ENCODE data around the gene APIP.

APIP gene, protein sequence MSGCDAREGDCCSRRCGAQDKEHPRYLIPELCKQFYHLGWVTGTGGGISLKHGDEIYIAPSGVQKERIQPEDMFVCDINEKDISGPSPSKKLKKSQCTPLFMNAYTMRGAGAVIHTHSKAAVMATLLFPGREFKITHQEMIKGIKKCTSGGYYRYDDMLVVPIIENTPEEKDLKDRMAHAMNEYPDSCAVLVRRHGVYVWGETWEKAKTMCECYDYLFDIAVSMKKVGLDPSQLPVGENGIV

DNA sequence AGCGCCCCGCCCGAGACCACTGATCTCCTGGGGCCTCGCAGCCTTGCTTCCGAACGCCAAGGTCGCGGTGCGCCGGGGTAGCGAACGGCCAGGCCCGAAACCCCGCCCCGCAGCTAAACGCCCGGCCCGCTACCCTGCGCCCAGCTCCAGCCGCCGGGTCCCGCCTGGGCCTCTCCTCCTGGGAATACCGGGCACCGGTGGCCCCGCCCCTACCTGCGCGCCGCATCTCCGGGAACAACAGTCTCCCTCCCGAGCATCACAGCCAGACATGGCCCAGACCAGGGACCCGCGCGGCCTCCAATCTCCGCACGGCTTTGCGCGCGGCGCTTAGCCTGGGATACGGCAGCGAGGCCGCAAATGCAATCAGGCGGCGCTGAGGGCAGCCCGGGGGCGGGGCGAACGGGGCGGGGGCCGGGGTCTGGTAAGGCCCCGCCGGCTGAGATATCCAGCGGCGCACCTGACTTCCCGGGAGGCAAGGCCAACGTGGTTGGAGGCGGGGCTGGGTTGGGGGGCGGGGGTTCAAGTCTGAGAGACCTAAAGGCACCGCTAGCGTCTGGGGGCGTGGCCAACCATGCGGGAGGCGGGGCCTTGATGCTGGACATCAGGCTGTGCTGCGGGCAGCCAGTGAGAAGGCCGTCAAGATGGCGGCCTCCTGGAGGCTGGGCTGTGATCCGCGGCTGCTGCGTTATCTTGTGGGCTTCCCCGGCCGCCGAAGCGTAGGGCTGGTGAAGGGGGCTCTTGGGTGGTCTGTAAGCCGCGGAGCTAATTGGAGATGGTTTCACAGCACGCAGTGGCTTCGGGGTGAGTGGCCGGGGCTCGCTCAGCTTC is at the start of gene APIP, which contains the start of gene PDHX:
APIP (minus strand) TSS at position 365 of the 828 bp plus-strand sequence; CDS start at position 270, 95 bp downstream.
PDHX (plus strand) TSS at position 604 of the 828 bp plus-strand sequence; CDS start at position 642, 38 bp downstream.
- DNase-seq: peak; percentile 99

- DNase-seq: no peak
Measured at GRCh38 chr11:34964610-34965331, 48.6 kb upstream of the APIP start.

- DNase-seq: no peak
Measured at GRCh38 chr11:34963351-34963750, 47.2 kb upstream of the APIP start.

DNA sequence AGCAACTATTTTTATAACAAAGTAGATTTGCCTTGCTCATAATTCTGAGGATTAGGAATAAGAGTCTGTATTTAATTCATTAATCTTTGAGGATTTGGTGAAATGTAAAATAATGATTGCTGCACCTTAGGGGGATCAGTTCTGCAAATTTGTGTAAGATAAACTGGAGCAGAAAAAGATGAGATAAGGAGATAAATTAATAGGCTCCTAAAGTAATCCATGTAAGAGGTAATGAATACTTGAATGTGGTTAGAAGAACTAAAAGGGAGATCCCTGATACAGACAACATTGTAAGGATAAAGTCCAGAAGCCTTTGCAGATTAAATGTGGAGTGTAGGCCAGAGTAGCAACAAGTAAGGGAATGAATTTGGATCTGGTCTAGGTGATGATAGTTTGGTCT is 45.9 kb upstream of the APIP start:
- DNase-seq: no peak

DNA sequence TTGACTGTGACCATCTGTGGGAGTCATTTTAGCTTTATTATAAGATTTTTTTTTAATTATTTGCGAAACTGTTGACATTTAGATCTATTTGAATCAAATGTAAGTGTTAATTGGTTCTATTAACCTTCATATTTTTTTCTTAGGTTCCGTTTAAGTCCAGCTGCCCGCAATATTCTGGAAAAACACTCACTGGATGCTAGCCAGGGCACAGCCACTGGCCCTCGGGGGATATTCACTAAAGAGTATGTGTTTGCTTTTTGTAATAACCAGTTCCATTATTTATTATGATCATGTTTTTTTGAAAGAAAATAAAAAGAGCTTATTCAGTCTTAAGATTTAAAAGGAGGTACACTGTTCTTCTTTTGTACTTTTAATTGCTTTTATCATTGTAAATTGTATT is 44.1 kb upstream of the APIP start:
- DNase-seq: peak; percentile 34

- DNase-seq: no peak
Measured at GRCh38 chr11:34959770-34960169, 43.6 kb upstream of the APIP start.

DNA sequence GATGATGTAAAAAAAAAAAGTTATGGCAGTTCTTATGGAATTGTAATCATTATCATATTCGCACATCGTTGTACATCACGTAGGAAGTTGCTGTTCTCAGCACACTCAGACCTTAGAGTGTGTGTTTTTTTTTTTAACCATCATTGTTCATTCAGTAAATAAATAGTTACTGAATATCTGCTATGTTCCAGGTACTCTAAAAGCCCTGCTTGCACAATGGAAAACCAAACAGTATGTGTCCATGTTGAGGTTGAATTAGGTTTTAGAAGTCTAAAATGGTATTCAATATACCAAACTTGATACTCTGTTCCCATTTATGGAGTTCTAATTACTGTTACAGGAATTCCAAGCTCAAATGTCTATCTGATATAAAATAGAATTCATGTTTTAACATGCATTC is 41.4 kb upstream of the APIP start:
- no peak for DNase-seq

DNA sequence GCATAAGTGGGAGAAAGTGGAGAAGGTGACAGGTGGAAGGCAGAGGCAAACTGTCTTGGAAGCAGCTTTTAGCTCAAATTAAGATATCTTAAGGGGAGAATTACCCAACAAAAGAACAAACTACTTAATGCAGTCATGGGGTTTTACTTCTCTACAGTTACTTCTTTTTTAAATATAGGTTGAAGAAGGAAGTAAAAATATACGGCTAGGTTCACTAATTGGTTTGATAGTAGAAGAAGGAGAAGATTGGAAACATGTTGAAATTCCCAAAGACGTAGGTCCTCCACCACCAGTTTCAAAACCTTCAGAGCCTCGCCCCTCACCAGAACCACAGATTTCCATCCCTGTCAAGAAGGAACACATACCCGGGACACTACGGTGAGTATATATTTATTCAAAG is 41.0 kb upstream of the APIP start:
- no peak for DNase-seq

DNA sequence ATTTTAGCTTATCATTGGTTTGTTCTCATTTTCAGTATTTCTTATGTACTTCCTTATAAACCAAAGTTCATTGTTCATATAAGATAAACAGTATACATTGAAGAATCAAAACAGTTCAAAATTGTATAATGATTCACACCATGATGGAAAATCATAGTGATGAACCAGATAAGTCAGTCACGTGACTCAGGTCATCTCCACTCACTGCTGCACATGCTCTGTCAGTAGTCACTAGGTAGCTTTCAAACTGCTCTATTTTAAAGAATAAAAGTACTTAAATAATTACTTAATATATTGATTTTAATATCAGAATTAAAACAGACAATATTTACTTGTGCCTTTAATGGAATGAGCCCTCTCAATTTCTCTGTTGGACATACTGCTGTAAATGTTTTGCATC is 37.8 kb upstream of the APIP start:
- DNase-seq: no peak

DNA sequence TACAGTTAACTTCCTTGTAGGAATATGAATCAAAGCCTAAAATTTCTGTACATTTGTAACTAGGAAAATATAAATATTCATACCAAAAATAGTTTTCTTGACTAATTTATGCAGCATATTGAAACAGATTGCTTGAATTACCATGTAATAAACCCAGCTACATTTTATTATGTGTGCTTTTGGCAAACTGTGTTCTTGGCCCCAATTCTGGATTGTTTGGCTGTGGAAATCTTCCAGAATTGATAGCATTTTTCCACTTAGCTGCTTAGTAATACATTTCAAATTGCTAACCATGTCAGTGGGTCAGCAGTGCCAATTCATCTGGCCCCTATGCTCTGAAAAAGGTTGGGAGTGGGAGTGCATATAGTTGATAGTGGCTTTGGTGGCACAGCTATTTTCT is 32.5 kb upstream of the APIP start:
- DNase-seq: no peak

- no peak for DNase-seq
Measured at GRCh38 chr11:34944692-34945091, 28.5 kb upstream of the APIP start.

GRCh38 chr11:34941688-34942087 is 25.5 kb upstream of the APIP start:
- no peak for DNase-seq

- no peak for DNase-seq
Measured at GRCh38 chr11:34940026-34940677, 24.0 kb upstream of the APIP start.

GRCh38 chr11:34938611-34939010 is 22.4 kb upstream of the APIP start:
- no peak for DNase-seq

- DNase-seq: no peak
Measured at GRCh38 chr11:34936945-34937629, 20.9 kb upstream of the APIP start.

DNA sequence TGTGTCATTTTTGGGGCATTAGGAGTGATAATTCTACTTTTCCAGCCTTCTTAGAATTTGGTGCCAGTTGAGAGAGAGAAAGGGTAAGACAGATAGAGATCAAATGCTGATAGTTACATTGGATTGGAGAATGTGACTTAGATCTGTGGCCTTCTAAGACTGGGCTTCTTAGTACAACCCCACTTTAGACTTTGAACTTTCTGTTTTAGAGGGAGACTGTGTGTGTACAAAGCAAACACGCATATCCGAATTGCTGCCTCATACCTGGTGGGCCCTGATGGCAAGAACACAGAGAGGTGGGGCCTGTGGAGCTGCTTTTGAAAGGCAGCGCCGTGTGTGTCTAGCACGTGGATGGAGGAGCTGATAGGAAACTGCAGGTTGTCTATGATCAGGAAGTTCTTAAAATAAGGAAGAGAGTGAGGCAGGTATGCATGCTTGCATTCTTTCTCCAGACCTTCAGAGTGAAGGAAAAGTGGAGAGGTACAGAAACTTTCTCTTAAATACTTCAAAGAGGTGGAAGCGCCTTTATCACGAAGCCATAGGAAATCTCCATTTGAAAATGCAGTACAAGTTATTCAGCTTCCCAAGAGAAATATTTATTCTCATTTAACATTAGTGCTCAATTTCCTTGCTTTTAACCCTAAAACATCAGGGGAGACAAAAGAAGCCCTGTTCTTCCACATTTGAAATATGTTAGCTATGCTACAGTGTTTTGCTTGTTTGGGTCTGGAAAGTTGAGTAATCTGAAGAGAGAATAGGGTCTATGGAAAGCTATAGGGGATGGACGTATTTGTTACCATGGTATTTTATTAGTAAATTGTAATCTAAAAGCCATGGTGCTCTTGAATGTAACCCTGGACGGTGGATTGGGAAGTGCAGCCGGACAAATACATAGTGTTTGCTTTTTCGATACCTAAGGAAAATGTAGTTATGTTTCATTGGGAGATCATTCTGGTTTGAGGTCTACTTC is 13.9 kb upstream of the APIP start:
- DNase-seq: no peak

- DNase-seq: no peak
Measured at GRCh38 chr11:34928960-34929680, 12.9 kb upstream of the APIP start.

GRCh38 chr11:34928268-34928959 is 12.2 kb upstream of the APIP start:
- DNase-seq: no peak

DNA sequence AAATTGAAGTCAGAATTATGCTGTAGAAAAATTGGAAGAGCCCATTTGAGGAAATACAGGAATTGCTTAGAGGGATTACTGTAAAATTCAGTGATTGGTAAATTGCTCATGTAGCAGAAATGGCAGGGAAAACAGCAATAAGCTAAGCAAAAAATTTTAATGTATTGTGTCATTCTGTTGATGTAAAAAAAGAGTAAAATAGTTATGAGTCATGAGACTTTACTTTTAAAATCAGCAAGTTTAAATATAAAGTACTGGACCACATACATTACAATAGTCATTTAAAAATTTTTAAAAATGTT is 10.6 kb upstream of the APIP start:
- no peak for DNase-seq
